ENCODE measurements around the gene DDRGK1. TPM values are rescaled to one million over a fixed set of nuclear protein-coding genes. Genes with fewer than 3 reads are reported as not detected.
"Not testable (repeated sequence)": the region's sequence is repeated elsewhere in the genome, so short reads cannot be mapped to it uniquely, and the experiment has no call there.

The DDRGK1 gene
- total and polyA plus RNA-seq, 2 of the 8 experiments (the other 6 are each of a cell fraction or from before 2014, with no cell fraction given), result 29.4 to 42.0 TPM

- ChIA-PET CTCF (ENCODE audit: partially characterized antibody) (interaction anchor here (0.6 to 1.6 kb wide), 4 partner anchors 60 to 134 kb away, joined by 3 to 4 read pairs (median 3); no protein-coding TSS in a partner anchor), POLR2A (ENCODE audit: partially characterized antibody) (interaction anchor here (0.5 to 2.0 kb wide), 6 partner anchors 9 to 143 kb away, joined by 3 to 8 read pairs (median 3); partner anchors contain the start of genes FASTKD5 and UBOX5)
- H3K79me2 ChIP-seq (ENCODE audit: control insufficient read depth in 1 of 2, insufficient read depth in 2 of 2, low read length in 2 of 2); H3K79me1 ChIP-seq (ENCODE audit: low read depth, low read length); H4K8ac ChIP-seq (ENCODE audit: extremely low read depth, insufficient read depth, low read length); H3K4me3 ChIP-seq (ENCODE audit: extremely low read depth in 1 of 4, insufficient read depth in 2 of 4, low read depth in 3 of 4, low read length in 4 of 4); H3K4me1 ChIP-seq (replicated peaks in 1 of 4; ENCODE audit: control insufficient read depth in 3 of 4, insufficient read depth in 4 of 4, low read length in 3 of 4); H3K23me2 ChIP-seq (ENCODE audit: low read depth, low read length); H4K20me1 ChIP-seq (replicated peaks in 1 of 2; ENCODE audit: control insufficient read depth in 1 of 2, insufficient read depth in 2 of 2, low read length in 2 of 2); H3K56ac ChIP-seq (replicated peaks; ENCODE audit: insufficient read length, low read depth, low read length); H2BK15ac ChIP-seq (ENCODE audit: low read length); H2BK20ac ChIP-seq (ENCODE audit: low read length); H3K4ac ChIP-seq (replicated peaks; ENCODE audit: insufficient read length, low read depth, low read length); H2AK5ac ChIP-seq (ENCODE audit: low read depth, low read length); H3K27ac ChIP-seq (ENCODE audit: low read depth, low read length); FAIRE-seq; H3K9ac ChIP-seq (replicated peaks in 1 of 4; ENCODE audit: extremely low read depth in 1 of 4, low read depth in 3 of 4, low read length in 3 of 4); H2BK120ac ChIP-seq (replicated peaks; ENCODE audit: low read depth, low read length); H2BK5ac ChIP-seq (ENCODE audit: low read depth, low read length); H2AFZ ChIP-seq (ENCODE audit: low read length); DNase-seq (ENCODE audit: low read depth in 1 of 2, low spot score in 2 of 2); H3K14ac ChIP-seq (ENCODE audit: insufficient read length); H3K4me2 ChIP-seq (ENCODE audit: insufficient read depth in 1 of 2, low read depth in 2 of 2, low read length in 2 of 2); H3K9me3 ChIP-seq (ENCODE audit: insufficient read depth in 2 of 2, low read depth in 1 of 2, low read length in 1 of 2); H3K18ac ChIP-seq (ENCODE audit: extremely low read depth, low read length); H4K5ac ChIP-seq (ENCODE audit: insufficient read length, low read depth, low read length); H3K27me3 ChIP-seq (replicated peaks in 1 of 4; ENCODE audit: control insufficient read depth in 3 of 4, extremely low read depth in 1 of 4, insufficient read depth in 3 of 4, low read length in 3 of 4); H4K91ac ChIP-seq (replicated peaks; ENCODE audit: insufficient read length, low read length); H2BK12ac ChIP-seq (ENCODE audit: low read depth, low read length); H3K23ac ChIP-seq (ENCODE audit: insufficient read length): not testable (repeated sequence)
- H3K36me3 ChIP-seq (ENCODE audit: control insufficient read depth in 2 of 4, insufficient read depth in 4 of 4, low read length in 3 of 4), result peaks cover 12 to 38% (median 22%) of the 10 kb centered on the region in 4 experiments
- WGBS, 2 experiments (ENCODE audit: extremely low coverage in 1 of 2, insufficient coverage in 1 of 2, insufficient read length in 1 of 2, insufficient replicate concordance in 2 of 2, low coverage in 1 of 2, low lambda C conversion rate in 2 of 2, missing lambda C conversion rate in 1 of 2), result 94% methylated on average over 9 of the region's 9 CpGs; no CpG with 5 or more reads in 1 of the 2 experiments
Observed at GRCh38 chr20:3187861-3188260, 16.6 kb downstream of the DDRGK1 start.
